ENCODE measurements around the gene FAM32A. TPM values are rescaled to one million over a fixed set of nuclear protein-coding genes. Genes with fewer than 3 reads are reported as not detected.

Gene FAM32A
- total RNA-seq, 1 donor from 2014 or later: 74.4 TPM

DNA sequence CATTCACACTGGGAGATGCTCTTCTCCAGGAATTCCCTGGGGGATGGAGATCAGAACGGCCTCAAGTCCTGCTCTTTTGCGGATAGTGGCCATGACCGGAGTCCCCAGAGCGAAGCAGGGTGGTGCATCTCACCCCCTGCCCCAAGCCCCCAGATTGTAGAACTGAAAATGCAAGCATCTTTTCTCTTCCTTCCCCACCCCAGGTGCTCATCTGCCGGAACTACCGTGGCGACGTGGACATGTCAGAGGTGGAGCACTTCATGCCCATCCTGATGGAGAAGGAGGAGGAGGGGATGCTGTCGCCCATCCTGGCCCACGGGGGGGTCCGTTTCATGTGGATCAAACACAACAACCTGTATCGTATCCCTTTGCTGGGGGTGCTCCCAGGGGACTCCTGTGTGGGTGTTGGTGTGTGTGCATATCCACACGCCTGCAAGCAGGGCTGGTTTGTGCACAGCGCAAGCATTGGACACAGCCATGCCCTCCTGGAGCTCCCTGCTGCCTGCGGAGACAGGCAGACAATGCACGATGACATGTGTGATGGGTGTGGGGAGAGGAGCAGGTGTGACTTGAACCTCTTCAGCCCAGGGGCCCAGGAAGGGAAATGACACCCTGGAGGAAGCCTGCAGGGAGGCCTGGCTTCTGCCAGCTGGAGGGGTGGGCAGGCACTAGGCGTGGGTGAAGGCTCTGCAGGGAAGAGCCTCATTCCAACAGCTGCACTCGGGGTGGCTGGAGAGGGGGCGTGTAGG lies 18.2 kb downstream of the FAM32A start:
- intact Hi-C loops (cut with DNase I): no loop called here
- TF ChIP-seq, protein P1, sequence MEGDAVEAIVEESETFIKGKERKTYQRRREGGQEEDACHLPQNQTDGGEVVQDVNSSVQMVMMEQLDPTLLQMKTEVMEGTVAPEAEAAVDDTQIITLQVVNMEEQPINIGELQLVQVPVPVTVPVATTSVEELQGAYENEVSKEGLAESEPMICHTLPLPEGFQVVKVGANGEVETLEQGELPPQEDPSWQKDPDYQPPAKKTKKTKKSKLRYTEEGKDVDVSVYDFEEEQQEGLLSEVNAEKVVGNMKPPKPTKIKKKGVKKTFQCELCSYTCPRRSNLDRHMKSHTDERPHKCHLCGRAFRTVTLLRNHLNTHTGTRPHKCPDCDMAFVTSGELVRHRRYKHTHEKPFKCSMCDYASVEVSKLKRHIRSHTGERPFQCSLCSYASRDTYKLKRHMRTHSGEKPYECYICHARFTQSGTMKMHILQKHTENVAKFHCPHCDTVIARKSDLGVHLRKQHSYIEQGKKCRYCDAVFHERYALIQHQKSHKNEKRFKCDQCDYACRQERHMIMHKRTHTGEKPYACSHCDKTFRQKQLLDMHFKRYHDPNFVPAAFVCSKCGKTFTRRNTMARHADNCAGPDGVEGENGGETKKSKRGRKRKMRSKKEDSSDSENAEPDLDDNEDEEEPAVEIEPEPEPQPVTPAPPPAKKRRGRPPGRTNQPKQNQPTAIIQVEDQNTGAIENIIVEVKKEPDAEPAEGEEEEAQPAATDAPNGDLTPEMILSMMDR (IDR thresholded peaks at IDR 0.05): no peak
- H3K36me3 ChIP-seq: peaks cover 63 to 74% of the 10 kb centered on the region in 2 donors

DNA sequence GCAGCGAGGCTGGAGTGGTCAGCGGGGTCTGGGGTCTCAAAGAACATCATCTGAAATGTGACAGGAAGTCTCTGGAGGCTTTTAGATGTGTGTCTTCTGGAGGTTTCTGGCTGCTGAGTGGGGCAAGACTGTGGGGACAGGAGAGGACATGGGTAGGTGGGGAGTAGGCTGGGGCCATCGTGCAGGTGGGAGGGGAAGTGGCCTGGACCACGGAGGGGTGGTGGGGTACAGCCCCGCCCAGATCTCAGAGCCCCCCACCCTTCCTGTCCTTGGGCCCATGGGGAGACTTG lies 18.7 kb downstream of the FAM32A start:
- DNase-seq (ENCODE audit: low spot score in 2 of 2): no peak
- TF ChIP-seq, protein P1 (IDR thresholded peaks at IDR 0.05): no peak
- Histone ChIP-seq H3K36me3 (peaks cover 68 to 79% of the 10 kb centered on the region in 2 donors), H3K4me1 (peaks cover 0 to 13% of the 10 kb centered on the region in 2 donors), H3K9me3 (no peaks in the 10 kb centered on the region), H3K27me3 (no peaks in the 10 kb centered on the region), H3K4me3 (no peak overlapping the region), H3K27ac (no peak overlapping the region)
- intact Hi-C loops (cut with DNase I): no loop called here

More for the DNA sequence above, 18.2 kb downstream of the FAM32A start:
- H3K9me3 ChIP-seq: no peaks in the 10 kb centered on the region
- no peak overlapping the region for H3K27ac ChIP-seq
- DNase-seq (ENCODE audit: low spot score in 2 of 2): no peak
- H3K27me3 ChIP-seq: no peaks in the 10 kb centered on the region
- H3K4me1 ChIP-seq: peaks cover 0 to 18% of the 10 kb centered on the region in 2 donors
- H3K4me3 ChIP-seq: no peak overlapping the region

DNA sequence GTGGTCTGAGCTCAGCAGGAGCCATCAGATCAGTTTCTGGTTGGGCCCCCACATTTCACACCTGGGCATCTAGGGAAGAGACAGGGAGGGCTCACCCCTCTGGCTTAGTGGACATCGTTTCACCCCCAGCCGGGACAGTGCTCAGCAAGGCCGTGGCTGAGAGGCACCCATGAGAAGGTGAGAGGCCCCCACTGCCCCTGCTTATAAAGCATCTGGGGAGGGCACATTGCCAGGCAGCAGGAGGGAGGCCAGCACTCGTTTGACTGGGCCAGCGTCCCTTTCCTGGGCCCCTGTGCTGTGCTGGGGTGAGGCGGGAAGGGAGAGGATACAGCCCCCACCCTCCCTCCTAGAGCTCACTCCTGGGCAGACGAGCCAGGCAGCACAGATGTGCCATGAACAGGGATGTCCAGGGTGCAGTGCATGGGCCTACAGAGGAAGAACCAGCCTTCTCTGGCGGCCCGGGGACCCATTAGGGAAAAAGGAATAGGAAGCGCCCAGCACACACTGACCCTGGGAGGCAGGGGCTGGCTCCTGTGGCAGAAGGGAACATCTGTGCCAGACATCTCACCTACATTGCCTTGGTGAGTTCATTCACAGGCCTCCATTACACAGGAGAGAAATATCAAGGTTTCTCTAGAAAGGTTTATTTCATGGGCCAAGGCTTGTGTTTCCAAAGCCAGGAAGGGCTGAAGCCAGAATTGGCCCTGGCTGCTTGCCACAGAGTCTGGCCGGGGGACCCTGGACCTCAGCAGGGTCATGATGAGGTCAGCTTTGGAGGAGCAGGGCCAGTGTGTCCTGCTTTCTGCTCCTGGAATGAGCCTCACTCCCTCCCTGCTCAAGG lies 20.2 kb downstream of the FAM32A start:
- Histone ChIP-seq H3K9me3 (no peaks in the 10 kb centered on the region), H3K4me3 (no peak overlapping the region), H3K27ac (no peak overlapping the region), H3K4me1 (peaks cover 0 to 3% of the 10 kb centered on the region in 2 donors), H3K36me3 (peaks cover 77 to 89% of the 10 kb centered on the region in 2 donors), H3K27me3 (no peaks in the 10 kb centered on the region)
- intact Hi-C loops (cut with DNase I): no loop called here
- DNase-seq (ENCODE audit: low spot score in 2 of 2): no peak
- TF ChIP-seq, protein P1 (IDR thresholded peaks at IDR 0.05): no peak

DNA sequence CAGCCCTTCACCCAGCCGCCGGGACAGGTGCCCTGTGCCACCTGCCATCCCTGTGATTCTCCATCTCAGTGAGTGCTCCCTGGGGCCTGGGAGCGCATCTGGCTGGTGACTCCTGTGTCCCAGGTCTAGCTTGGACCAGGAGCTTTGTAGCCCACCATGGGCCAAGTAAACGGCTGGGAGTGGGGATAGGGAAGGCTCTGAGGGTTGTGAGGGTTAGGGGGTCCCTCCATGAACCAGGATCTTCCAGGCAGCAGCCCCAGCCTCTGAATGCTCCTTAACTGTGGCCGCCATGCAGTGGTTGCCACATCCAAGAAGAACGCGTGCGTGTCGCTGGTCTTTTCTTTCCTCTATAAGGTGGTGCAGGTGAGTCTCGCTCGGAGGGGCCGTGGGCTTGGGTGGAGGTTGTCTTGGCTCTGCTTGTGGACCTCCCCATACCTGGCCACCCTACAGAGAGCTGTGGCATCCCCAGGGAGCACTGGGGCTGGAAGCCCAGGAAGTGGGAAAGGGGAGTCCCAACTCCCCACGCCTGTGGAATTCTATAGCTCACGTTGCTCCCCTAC lies 20.9 kb downstream of the FAM32A start:
- DNase-seq (ENCODE audit: low spot score in 2 of 2): no peak
- Histone ChIP-seq H3K36me3 (peaks cover 80 to 90% of the 10 kb centered on the region in 2 donors), H3K27me3 (no peaks in the 10 kb centered on the region), H3K9me3 (no peaks in the 10 kb centered on the region), H3K27ac (no peak overlapping the region), H3K4me1 (no peaks in the 10 kb centered on the region), H3K4me3 (no peak overlapping the region)
- intact Hi-C loops (cut with DNase I): no loop called here
- TF ChIP-seq, protein P1 (IDR thresholded peaks at IDR 0.05): no peak

DNA sequence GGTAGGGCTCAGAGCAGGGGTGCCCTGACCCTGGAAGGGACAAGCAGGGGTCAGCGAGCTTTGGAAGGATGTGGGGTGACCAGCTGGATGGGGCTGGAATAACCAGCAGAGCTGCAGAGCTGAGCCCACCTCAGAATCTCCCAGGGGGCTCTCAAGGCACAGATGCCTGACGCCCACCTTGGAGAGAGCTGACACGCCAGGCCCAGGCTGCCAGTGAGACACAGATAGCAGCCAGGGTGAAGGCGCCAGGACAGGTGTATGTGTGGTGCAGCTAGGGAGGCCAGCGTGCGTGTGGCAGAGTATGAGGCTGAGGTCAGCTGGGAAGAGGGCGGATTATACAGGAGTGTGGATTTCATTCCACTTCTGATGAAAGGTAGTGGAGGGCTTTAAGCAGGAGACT lies 21.4 kb downstream of the FAM32A start:
- peaks cover 83 to 95% of the 10 kb centered on the region in 2 donors for H3K36me3 ChIP-seq
- intact Hi-C loops (cut with DNase I): no loop called here
- H3K9me3 ChIP-seq: no peaks in the 10 kb centered on the region
- no peak for DNase-seq (ENCODE audit: low spot score in 2 of 2)
- no peaks in the 10 kb centered on the region for H3K4me1 ChIP-seq
- no peaks in the 10 kb centered on the region for H3K27me3 ChIP-seq
- H3K27ac ChIP-seq: no peak overlapping the region
- H3K4me3 ChIP-seq: no peak overlapping the region
- TF ChIP-seq, protein P1 (IDR thresholded peaks at IDR 0.05): no peak
